D721Med (cell line): ENCODE measurements around the gene PCBP3.

Source experiments
- DNase-seq: peaks from one replicate; pipeline ENCODE4 v3.0.0; 2011; ENCODE audit warnings: low spot score; ENCODE audit not compliant: insufficient read length
- FAIRE-seq: peaks from 2 replicates; lab custom pipeline; 2011; peaks lifted over from hg19 to GRCh38; lab: Jason Lieb, UNC
- TF ChIP-seq, protein P1 (sequence below): IDR thresholded peaks from 2 replicates; pipeline ENCODE4 v1.5.1; 2012; ENCODE audit warnings: mild to moderate bottlenecking, control low read depth; ENCODE audit not compliant: insufficient read depth; ENCODE audit errors: missing control alignments

PCBP3 gene

DNA sequence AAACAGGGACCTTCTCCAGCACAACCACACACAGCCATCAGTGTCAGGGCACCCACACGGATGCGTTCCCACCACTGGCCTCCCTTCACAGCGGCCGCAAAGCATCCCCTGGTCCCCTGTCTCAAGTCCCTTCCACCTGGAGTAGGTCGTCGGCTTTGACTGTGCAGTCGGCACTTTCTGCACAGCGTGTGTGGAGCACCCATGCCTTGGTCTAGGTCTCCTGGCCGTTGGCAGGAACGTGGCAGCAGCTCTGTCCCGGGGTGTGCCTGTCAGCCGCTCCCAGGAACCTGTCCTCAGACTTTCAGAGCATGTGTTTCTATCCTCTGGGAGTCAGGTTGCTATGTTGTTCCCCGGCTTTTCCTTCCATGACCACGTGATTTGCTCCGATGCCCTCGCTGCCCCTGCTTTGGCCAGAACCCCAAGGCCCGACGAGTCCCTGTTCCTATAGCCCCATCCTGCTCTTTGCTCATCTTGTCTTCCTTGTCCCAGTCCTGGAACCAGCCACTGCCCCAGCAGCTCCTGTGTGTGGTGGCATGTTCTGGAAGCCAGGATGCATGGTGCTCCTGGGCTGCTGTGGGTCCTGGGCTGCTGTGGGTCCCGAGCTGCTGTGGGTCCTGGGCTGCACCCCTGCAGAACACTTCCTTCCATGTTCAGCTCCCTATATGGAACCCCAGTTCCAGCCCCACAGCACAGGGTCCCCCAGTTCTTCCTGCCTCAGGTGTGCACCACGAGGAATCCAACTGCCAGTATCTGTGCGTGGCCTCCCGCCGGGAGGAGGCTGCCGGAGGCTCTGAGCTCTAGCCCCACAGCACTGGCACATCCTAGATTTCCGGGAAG is 253.9 kb downstream of the PCBP3 start:
- TF ChIP-seq, protein P1, sequence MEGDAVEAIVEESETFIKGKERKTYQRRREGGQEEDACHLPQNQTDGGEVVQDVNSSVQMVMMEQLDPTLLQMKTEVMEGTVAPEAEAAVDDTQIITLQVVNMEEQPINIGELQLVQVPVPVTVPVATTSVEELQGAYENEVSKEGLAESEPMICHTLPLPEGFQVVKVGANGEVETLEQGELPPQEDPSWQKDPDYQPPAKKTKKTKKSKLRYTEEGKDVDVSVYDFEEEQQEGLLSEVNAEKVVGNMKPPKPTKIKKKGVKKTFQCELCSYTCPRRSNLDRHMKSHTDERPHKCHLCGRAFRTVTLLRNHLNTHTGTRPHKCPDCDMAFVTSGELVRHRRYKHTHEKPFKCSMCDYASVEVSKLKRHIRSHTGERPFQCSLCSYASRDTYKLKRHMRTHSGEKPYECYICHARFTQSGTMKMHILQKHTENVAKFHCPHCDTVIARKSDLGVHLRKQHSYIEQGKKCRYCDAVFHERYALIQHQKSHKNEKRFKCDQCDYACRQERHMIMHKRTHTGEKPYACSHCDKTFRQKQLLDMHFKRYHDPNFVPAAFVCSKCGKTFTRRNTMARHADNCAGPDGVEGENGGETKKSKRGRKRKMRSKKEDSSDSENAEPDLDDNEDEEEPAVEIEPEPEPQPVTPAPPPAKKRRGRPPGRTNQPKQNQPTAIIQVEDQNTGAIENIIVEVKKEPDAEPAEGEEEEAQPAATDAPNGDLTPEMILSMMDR = no peak
- FAIRE-seq (no peak), DNase-seq (no peak)

DNA sequence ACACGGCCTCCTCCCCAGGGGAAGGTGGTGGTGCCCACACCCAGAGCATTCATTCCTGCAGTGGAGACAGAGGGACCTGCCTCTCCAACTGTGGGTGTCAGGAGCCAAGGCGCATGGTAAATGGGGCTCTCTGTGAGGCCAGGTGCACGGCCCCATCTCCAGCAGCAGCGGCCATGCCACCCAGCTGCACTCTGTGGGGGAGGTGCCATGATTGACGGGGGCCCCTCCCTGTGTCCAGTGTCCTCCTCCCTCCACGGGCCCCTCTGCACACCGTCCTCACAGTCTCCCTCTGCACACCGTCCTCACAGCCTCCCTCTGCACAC is 254.5 kb downstream of the PCBP3 start:
- FAIRE-seq (no peak), DNase-seq (no peak)
- TF ChIP-seq, protein P1 = no peak

DNA sequence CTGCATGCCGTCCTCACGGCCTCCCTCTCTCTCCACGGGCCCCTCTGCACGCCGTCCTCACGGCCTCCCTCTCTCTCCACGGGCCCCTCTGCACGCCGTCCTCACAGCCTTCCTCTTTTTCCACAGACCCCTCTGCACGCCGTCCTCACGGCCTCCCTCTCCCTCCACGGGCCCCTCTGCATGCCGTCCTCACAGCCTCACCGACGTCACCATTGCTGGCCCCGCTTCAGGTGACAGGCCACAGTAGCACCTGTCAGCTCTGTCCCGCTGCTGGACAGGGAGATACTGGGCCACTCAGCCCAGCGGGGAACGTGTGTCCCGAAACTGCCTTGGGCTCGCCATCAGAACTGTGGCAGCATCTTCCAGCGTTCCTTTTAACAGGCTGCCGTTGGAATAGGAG is 255.3 kb downstream of the PCBP3 start:
- DNase-seq (no peak), FAIRE-seq (no peak)
- TF ChIP-seq, protein P1 = no peak

DNA sequence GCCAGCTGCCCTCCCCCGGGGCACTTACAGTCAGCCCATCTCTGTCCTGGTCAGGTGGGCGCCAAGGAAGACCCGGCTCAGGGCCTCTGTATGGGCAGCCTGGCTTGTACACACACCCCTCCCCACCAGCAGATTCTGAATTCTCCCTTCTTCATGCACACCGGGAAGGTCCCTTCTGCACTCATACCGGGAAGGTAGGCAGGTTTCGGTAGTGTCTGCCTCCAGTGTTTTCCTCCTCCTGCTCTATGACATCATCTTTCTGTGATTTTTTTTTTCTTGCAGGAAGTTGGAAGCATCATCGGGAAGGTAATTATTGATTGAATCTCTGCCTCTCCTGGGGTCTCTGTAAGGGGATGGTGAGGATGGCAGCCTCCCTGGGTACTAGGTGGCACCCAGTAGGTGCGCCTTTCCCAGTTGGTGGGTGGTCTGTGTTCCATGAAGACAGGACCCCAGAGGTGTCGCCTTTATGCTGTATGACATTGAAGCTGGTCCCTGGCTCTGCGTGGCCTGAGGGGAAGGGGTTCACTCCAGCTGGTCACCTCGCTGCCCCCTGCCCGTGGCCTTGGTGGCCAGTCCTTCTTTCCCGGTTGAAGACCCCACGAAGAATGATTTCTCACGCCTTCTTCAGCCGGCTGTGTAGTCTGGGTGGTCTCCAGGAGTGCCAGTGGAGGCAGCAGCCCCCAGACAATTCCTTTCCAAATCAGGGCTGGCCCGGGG is 255.9 kb downstream of the PCBP3 start:
- TF ChIP-seq, protein P1 = no peak
- FAIRE-seq (no peak), DNase-seq (no peak)

DNA sequence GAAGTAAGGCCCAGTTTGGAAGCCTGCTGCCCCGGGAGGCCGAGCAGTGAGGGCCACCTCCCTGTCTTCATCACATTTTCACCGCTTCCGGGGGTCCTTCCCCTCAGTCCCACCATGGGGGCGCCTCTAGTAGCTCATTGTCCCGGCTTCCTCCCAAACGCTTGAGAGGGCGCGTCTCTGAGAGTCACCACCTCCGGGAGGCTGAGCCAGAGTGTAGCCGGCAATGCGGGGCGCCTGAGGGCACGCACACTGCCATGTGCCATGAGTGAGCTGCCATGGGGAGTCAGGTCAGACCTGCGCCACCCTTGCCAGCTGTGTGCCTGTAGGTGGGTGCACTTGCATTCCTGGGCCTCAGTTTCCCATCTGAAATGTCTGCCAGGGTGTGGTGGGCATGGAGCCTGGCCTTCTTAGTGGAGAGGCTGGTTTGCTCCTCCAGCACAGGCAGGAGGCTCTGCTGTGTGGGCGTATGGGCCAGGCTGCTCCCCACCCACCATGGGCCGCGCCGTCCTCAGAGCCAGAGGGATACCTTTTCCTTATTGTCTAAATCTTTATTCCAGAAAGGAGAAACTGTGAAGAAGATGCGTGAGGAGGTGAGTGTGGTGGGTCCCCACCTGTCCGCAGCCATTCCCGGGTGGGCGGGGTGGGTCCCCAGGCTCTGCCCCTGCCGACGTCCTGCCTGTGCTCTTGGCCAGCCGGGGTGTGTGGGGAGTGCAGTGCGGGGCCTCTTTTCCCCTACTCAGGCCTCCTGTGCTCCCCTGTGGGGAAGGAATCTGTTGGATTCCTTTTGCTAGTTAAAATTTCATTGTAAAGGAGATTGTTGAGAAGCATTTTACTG is 256.7 kb downstream of the PCBP3 start:
- FAIRE-seq (no peak), DNase-seq (no peak)
- TF ChIP-seq, protein P1 = no peak

DNA sequence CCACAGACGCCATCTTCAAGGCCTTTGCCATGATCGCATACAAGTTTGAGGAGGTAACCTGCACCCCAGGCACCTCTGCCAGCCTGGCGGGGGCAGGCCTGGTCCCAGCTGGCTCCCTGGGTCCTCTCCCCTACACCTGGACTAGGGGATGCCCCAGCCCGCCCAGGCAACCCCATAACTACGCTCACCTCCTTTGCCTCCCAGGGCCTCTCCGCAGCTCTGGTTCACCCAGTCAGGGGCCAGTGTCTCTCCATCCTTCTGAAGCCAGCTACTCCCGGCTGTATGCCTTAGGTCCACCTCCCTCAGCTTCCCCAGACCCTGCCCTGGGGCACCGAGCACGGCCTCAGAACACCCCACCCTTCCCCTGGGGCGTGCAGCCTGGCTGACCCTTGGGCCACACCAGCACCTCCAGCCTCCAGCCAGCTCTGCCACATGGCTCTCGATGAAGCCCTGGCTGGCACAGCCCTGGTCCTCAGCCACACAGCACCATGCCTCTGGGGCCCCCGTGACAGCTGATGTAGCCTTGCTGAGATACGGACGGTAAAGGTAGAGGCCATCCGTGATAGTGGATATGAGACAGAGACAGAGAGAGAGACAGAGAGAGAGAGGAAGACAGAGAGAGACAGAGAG is 257.7 kb downstream of the PCBP3 start:
- no peak for FAIRE-seq
- DNase-seq = no peak
- TF ChIP-seq, protein P1 = no peak
